HEK293 (cell line): Measurements from ENCODE around the gene DCAF8.

Source experiments
- CTCF ChIA-PET: fragments of 350-600 bp; formaldehyde crosslinking; extraction: SDS; loops from one replicate; lab custom pipeline; 2021; ENCODE audit warnings: antibody characterized with exemption; lab: Yijun Ruan, JAX
- POLR2A ChIA-PET: fragments of 300-600 bp; formaldehyde crosslinking; extraction: SDS; loops from one replicate; lab custom pipeline; 2020; ENCODE audit warnings: antibody characterized with exemption, inconsistent platforms; lab: Yijun Ruan, JAX
- H3K27ac ChIP-seq: fragments of 200-500 bp; sonication (Bioruptor generic); 2 replicates; pipeline ENCODE4 v1.5.1; 2014; ENCODE audit warnings: low read depth, low read length, control low read depth, inconsistent platforms; ENCODE audit errors: extremely low read depth
- H3K36me3 ChIP-seq, 2 experiments: fragments of 200-500 bp in 1 of 2; sonication (Bioruptor generic) in 1 of 2; 1 replicate in 1 of 2; 2 replicates in 1 of 2; pipeline ENCODE4 v1.5.1; 2014 to 2017; ENCODE audit warnings: inconsistent platforms in 2 of 2, low read length in 2 of 2; ENCODE audit not compliant: control insufficient read depth in 2 of 2, insufficient read depth in 1 of 2
- H3K4me1 ChIP-seq: fragments of 200-500 bp; sonication (Bioruptor generic); 2 replicates; pipeline ENCODE4 v1.5.1; 2014; ENCODE audit warnings: mild to moderate bottlenecking, low read length, inconsistent platforms; ENCODE audit not compliant: control insufficient read depth, insufficient read depth
- H3K4me3 ChIP-seq: 2 replicates; pipeline ENCODE4 v1.5.1; 2011; ENCODE audit warnings: low read depth, mild to moderate bottlenecking, control low read depth, low read length, moderate library complexity
- H3K9me3 ChIP-seq: fragments of 200-500 bp; sonication (Bioruptor generic); 2 replicates; pipeline ENCODE4 v1.5.1; 2014; ENCODE audit warnings: low read depth, low read length, inconsistent platforms; ENCODE audit not compliant: control insufficient read depth, insufficient read depth
- BCL11A ChIP-seq: fragments of 450-650 bp; formaldehyde crosslinking; IDR thresholded peaks from 2 replicates; pipeline ENCODE4 v1.5.1; 2016; ENCODE audit warnings: low read depth, missing biosample characterization, missing genetic modification characterization
- FEZF1 ChIP-seq: fragments of 450-650 bp; formaldehyde crosslinking; IDR thresholded peaks from 2 replicates; pipeline ENCODE4 v1.5.1; 2016; ENCODE audit warnings: missing biosample characterization, missing genetic modification characterization
- GFI1B ChIP-seq: fragments of 450-650 bp; formaldehyde crosslinking; IDR thresholded peaks from 2 replicates; pipeline ENCODE4 v1.5.1; 2016; ENCODE audit warnings: missing biosample characterization, missing genetic modification characterization
- GLIS1 ChIP-seq: fragments of 450-650 bp; formaldehyde crosslinking; IDR thresholded peaks from 2 replicates; pipeline ENCODE4 v1.5.1; 2016; ENCODE audit warnings: missing biosample characterization, missing genetic modification characterization
- KLF10 ChIP-seq: fragments of 450-650 bp; IDR thresholded peaks from 2 replicates; pipeline ENCODE4 v1.5.1; 2018; ENCODE audit warnings: missing biosample characterization, mild to moderate bottlenecking, missing genetic modification characterization
- OSR2 ChIP-seq: fragments of 450-650 bp; formaldehyde crosslinking; IDR thresholded peaks from 2 replicates; pipeline ENCODE4 v1.5.1; 2016; ENCODE audit warnings: missing biosample characterization, missing genetic modification characterization
- SCRT1 ChIP-seq: fragments of 450-650 bp; formaldehyde crosslinking; IDR thresholded peaks from 2 replicates; pipeline ENCODE4 v1.5.1; 2016; ENCODE audit warnings: missing biosample characterization, missing genetic modification characterization, borderline replicate concordance
- SETDB1 ChIP-seq: IDR thresholded peaks from one replicate; pipeline ENCODE4 v1.6.1; 2017; ENCODE audit warnings: mild to moderate bottlenecking, low read length, moderate library complexity, mixed read lengths; ENCODE audit not compliant: insufficient read length
- SP7 ChIP-seq: fragments of 450-650 bp; formaldehyde crosslinking; IDR thresholded peaks from 2 replicates; pipeline ENCODE4 v1.5.1; 2016; ENCODE audit warnings: missing biosample characterization, missing genetic modification characterization
- WT1 ChIP-seq: fragments of 450-650 bp; formaldehyde crosslinking; IDR thresholded peaks from 2 replicates; pipeline ENCODE4 v1.5.1; 2016; ENCODE audit warnings: missing biosample characterization, missing genetic modification characterization
- ZBTB20 ChIP-seq: fragments of 450-650 bp; formaldehyde crosslinking; IDR thresholded peaks from 2 replicates; pipeline ENCODE4 v1.5.1; 2016; ENCODE audit warnings: missing biosample characterization, missing genetic modification characterization
- ZNF280D ChIP-seq: fragments of 450-650 bp; formaldehyde crosslinking; IDR thresholded peaks from 2 replicates; pipeline ENCODE4 v1.5.1; 2016; ENCODE audit warnings: missing biosample characterization, missing genetic modification characterization
- ZNF585B ChIP-seq: fragments of 450-650 bp; formaldehyde crosslinking; IDR thresholded peaks from 2 replicates; pipeline ENCODE4 v1.5.1; 2016; ENCODE audit warnings: missing biosample characterization, missing genetic modification characterization
- ZNF626 ChIP-seq: fragments of 450-650 bp; sonication (Bioruptor Pico); formaldehyde crosslinking; IDR thresholded peaks from 2 replicates; pipeline ENCODE4 v1.5.1; 2018; ENCODE audit warnings: missing biosample characterization, missing genetic modification characterization, inconsistent platforms
- ZNF639 ChIP-seq: fragments of 450-650 bp; formaldehyde crosslinking; IDR thresholded peaks from 2 replicates; pipeline ENCODE4 v1.5.1; 2016; ENCODE audit warnings: missing biosample characterization, missing genetic modification characterization
- ZNF658 ChIP-seq: fragments of 450-650 bp; formaldehyde crosslinking; IDR thresholded peaks from 2 replicates; pipeline ENCODE4; 2016; ENCODE audit warnings: missing biosample characterization, missing genetic modification characterization
- ZNF843 ChIP-seq: fragments of 450-650 bp; formaldehyde crosslinking; IDR thresholded peaks from 2 replicates; pipeline ENCODE4 v1.5.1; 2016; ENCODE audit warnings: missing biosample characterization, missing genetic modification characterization
- ZSCAN23 ChIP-seq: fragments of 450-650 bp; formaldehyde crosslinking; IDR thresholded peaks from 2 replicates; pipeline ENCODE4 v1.5.1; 2016; ENCODE audit warnings: missing biosample characterization, missing genetic modification characterization
- TF ChIP-seq, protein P1 (sequence below): fragments of 450-650 bp; formaldehyde crosslinking; IDR thresholded peaks from 2 replicates; pipeline ENCODE4 v1.5.1; 2016; ENCODE audit warnings: missing biosample characterization, missing genetic modification characterization
- TF ChIP-seq, protein P2 (sequence below): fragments of 450-650 bp; formaldehyde crosslinking; IDR thresholded peaks from 2 replicates; pipeline ENCODE4 v1.5.1; 2017; ENCODE audit warnings: missing biosample characterization, missing genetic modification characterization

Gene DCAF8

GRCh38 chr1:160244209-160244608, 18.1 kb downstream of the DCAF8 start:
- Histone ChIP-seq H3K4me1 (peaks cover 19% of the 10 kb centered on the region), H3K36me3 (peaks cover 4 to 47% of the 10 kb centered on the region in 2 experiments), H3K9me3 (no peaks in the 10 kb centered on the region), H3K4me3 (no peak overlapping the region), H3K27ac (no peak overlapping the region)
- TF ChIP-seq OSR2 (tag by site-specific recombination) (peak; percentile 72), ZNF280D (tag by site-specific recombination) (no peak), GFI1B (tag by site-specific recombination) (peak; percentile 96), SP7 (0 out of 2 replicates have a peak, but pooled peaks have one; percentile 61), ZNF843 (tag by site-specific recombination) (peak; percentile 67; the same call in 1 of the 2 replicates), KLF10 (tag by site-specific recombination) (0 out of 2 replicates have a peak, but pooled peaks have one; percentile 18), ZNF658 (tag by site-specific recombination) (no peak), SCRT1 (tag by site-specific recombination) (peak; percentile 21; the same call in 1 of the 2 replicates), ZNF585B (tag by site-specific recombination) (no peak), GLIS1 (peak; percentile 45), FEZF1 (tag by site-specific recombination) (0 out of 2 replicates have a peak, but pooled peaks have one; percentile 16), ZNF626 (tag by site-specific recombination) (no peak), SETDB1 (no peak), ZSCAN23 (no peak), ZBTB20 (no peak), WT1 (tag by site-specific recombination) (peak; percentile 63; the same call in 1 of the 2 replicates), BCL11A (tag by site-specific recombination) (peak; percentile 44; the same call in 1 of the 2 replicates), ZNF639 (tag by site-specific recombination) (no peak)
- TF ChIP-seq, protein P1, sequence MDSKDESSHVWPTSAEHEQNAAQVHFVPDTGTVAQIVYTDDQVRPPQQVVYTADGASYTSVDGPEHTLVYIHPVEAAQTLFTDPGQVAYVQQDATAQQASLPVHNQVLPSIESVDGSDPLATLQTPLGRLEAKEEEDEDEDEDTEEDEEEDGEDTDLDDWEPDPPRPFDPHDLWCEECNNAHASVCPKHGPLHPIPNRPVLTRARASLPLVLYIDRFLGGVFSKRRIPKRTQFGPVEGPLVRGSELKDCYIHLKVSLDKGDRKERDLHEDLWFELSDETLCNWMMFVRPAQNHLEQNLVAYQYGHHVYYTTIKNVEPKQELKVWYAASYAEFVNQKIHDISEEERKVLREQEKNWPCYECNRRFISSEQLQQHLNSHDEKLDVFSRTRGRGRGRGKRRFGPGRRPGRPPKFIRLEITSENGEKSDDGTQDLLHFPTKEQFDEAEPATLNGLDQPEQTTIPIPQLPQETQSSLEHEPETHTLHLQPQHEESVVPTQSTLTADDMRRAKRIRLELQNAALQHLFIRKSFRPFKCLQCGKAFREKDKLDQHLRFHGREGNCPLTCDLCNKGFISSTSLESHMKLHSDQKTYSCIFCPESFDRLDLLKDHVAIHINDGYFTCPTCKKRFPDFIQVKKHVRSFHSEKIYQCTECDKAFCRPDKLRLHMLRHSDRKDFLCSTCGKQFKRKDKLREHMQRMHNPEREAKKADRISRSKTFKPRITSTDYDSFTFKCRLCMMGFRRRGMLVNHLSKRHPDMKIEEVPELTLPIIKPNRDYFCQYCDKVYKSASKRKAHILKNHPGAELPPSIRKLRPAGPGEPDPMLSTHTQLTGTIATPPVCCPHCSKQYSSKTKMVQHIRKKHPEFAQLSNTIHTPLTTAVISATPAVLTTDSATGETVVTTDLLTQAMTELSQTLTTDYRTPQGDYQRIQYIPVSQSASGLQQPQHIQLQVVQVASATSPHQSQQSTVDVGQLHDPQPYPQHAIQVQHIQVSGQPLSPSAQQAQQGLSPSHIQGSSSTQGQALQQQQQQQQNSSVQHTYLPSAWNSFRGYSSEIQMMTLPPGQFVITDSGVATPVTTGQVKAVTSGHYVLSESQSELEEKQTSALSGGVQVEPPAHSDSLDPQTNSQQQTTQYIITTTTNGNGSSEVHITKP (tag by site-specific recombination), result 0 out of 2 replicates have a peak, but pooled peaks have one; percentile 19
- TF ChIP-seq, protein P2, sequence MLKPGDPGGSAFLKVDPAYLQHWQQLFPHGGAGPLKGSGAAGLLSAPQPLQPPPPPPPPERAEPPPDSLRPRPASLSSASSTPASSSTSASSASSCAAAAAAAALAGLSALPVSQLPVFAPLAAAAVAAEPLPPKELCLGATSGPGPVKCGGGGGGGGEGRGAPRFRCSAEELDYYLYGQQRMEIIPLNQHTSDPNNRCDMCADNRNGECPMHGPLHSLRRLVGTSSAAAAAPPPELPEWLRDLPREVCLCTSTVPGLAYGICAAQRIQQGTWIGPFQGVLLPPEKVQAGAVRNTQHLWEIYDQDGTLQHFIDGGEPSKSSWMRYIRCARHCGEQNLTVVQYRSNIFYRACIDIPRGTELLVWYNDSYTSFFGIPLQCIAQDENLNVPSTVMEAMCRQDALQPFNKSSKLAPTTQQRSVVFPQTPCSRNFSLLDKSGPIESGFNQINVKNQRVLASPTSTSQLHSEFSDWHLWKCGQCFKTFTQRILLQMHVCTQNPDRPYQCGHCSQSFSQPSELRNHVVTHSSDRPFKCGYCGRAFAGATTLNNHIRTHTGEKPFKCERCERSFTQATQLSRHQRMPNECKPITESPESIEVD (tag by site-specific recombination), result peak; percentile 21; the same call in 1 of the 2 replicates
- CTCF ChIA-PET, result interaction anchor here (0.6 to 4.7 kb wide), 14 partner anchors 8 to 1234 kb away, joined by 3 to 28 read pairs (median 5); no protein-coding TSS in a partner anchor
- POLR2A ChIA-PET, result interaction anchor here (0.7 to 1.6 kb wide), 7 partner anchors 8 to 187 kb away, joined by 3 to 5 read pairs (median 4); partner anchors contain the start of gene DCAF8
